Hypothalamus (tissue), 51 donors: Measurements from ENCODE around the gene TTC7B.

Source experiments
- DNase-seq, 51 donors: peaks; one replicate each; lab custom pipeline; 2025; lab: John Stamatoyannopoulos, UW

Gene TTC7B

DNA sequence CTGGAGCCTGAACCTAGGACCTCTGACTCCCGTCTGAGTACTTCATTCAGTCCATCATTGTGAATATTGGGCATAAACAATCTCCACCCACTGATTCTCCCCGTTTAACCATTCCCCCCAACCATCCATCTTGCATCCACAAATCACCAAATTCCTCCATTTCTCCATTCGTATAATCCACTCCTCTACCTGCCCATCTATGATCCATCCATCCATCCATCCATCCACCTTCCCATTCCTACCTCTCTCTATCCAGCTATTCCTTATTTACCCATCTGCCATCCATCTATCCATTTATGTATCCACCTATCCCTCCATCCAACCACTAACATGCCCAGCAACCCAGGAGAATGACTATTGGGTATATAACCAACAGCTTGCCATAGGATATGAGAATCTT, 331.9 kb downstream of the TTC7B start:
- DNase-seq = no peak

DNA sequence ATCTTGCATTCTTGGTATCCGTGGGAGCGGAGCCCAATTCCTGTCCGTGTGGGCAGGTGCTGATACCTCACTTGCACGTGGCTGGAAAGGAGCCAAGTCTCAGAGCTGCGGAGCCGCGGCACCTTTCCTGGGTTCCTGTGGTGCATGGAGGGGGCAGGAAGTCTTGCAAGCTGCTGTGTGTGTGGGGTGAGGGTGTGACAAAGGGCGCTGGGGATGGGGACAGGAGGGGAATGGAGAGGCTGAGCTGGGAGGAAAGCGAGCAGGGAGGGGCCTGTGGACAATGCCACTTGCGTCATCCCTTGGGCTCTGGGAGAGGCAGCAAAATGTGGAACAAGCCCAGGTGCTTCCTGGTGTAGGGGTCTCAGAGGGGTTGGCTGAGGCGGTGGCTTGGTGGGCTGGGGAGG, 332.7 kb downstream of the TTC7B start:
- DNase-seq = no peak

DNA sequence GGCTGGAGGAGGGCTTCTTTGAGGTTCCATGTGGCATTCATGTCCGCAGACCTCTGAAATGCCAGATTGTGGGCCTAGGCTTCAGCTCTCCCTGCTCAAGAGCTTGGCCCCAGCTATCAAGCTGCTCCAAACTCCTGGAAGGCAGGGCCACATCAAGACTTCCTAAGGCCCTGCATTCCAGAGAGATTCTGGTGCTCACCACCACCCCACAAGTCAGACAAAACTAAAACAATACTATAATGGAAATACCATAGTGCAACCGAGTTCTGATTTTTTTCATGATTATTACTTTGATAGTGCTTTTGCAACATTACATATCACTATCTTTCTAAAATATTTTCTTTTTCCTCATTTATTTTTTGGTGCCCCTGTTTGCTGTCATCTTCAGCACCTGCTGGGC, 333.1 kb downstream of the TTC7B start:
- DNase-seq = no peak

DNA sequence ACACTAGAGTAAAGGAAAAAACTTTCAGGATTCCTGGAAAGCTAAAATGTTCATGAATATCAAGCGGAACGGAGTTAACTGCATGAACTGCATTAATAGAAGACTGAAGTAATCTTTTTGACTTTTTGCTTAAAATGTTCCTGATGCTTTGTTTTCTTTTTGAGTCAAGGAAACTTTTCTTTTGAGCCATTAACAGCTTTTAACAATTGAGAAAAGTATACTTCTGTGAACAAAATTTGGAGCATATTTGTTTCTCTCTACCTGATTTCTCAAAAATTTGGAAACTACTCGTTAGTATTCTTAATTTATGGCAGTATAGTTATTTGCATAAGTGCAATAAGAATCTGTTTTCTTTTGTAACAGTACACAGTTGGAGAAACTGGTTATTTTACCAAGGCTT, 340.9 kb downstream of the TTC7B start:
- DNase-seq = no peak
